HepG2 (cell line): Measurements from ENCODE around the gene HECTD4.

ENCODE experiments used
- ARID4A ChIP-seq: sonication (generic); formaldehyde crosslinking; IDR thresholded peaks from 2 replicates; pipeline ENCODE4 v1.5.0; 2020; ENCODE audit warnings: mild to moderate bottlenecking, missing genetic modification reagents, borderline replicate concordance
- CTCF ChIP-seq: sonication (generic); formaldehyde crosslinking; IDR thresholded peaks from 2 replicates; pipeline ENCODE4 v1.5.0; 2020; ENCODE audit warnings: mild to moderate bottlenecking, missing genetic modification reagents, moderate library complexity
- EED ChIP-seq: sonication (generic); formaldehyde crosslinking; IDR thresholded peaks from 2 replicates; pipeline ENCODE4 v1.5.0; 2020; ENCODE audit warnings: mild to moderate bottlenecking, missing genetic modification reagents
- NFAT5 ChIP-seq: sonication (generic); formaldehyde crosslinking; IDR thresholded peaks from 2 replicates; pipeline ENCODE4 v1.4.0; 2020; ENCODE audit warnings: missing genetic modification reagents
- POLR2A ChIP-seq, 2 experiments: IDR thresholded peaks; 2 replicates each; pipeline ENCODE4 v1.6.1; 2011; ENCODE audit warnings: low read depth in 2 of 2, low read length in 2 of 2, mild to moderate bottlenecking in 1 of 2, moderate library complexity in 1 of 2; ENCODE audit not compliant: insufficient read depth in 1 of 2
- POLR2AphosphoS5 ChIP-seq: IDR thresholded peaks from 2 replicates; pipeline ENCODE4 v1.6.1; 2012; ENCODE audit warnings: low read depth, low read length
- PREB ChIP-seq: sonication (generic); formaldehyde crosslinking; IDR thresholded peaks from 2 replicates; pipeline ENCODE4 v1.4.0; 2020; ENCODE audit warnings: missing genetic modification reagents
- RBM22 ChIP-seq: fragments of 200-400 bp; formaldehyde crosslinking; optimal IDR thresholded peaks from 2 replicates; pipeline ENCODE3; 2017; ENCODE audit warnings: mild to moderate bottlenecking, low read length, moderate library complexity
- U2AF2 ChIP-seq: fragments of 200-400 bp; formaldehyde crosslinking; IDR thresholded peaks from 2 replicates; pipeline ENCODE4 v1.6.1; 2017; ENCODE audit warnings: low read depth, mild to moderate bottlenecking, low read length
- USF2 ChIP-seq, 2 experiments: sonication (generic) in 1 of 2; formaldehyde crosslinking in 1 of 2; IDR thresholded peaks; 2 replicates each; pipeline versions ENCODE4 v1.5.1 to v1.6.1; 2011 to 2020; ENCODE audit warnings: borderline replicate concordance in 1 of 2, low read depth in 1 of 2, low read length in 1 of 2, mild to moderate bottlenecking in 1 of 2, missing genetic modification reagents in 1 of 2, moderate library complexity in 1 of 2
- ZNF274 ChIP-seq: sonication (generic); formaldehyde crosslinking; IDR thresholded peaks from 2 replicates; pipeline ENCODE4 v1.5.1; 2020; ENCODE audit warnings: mild to moderate bottlenecking, missing genetic modification reagents

- TF ChIP-seq POLR2AphosphoS5, result no peak
- TF ChIP-seq POLR2A (IDR thresholded peaks at IDR 0.05; ENCODE audit: insufficient read depth in 1 of 2, low read depth in 2 of 2, low read length in 2 of 2), result no peak
- no peak for TF ChIP-seq U2AF2
- TF ChIP-seq ARID4A (CRISPR knock-in tag), result no peak
- no peak for TF ChIP-seq EED (CRISPR knock-in tag)
- TF ChIP-seq ZNF274 (CRISPR knock-in tag), result no peak
- TF ChIP-seq RBM22, result no peak
- no peak for TF ChIP-seq PREB (CRISPR knock-in tag)
- no peak for TF ChIP-seq USF2 (IDR thresholded peaks at IDR 0.05; ENCODE audit: low read depth, low read length)
- TF ChIP-seq USF2 (CRISPR knock-in tag; IDR thresholded peaks at IDR 0.05; ENCODE audit: borderline replicate concordance), result no peak
- no peak for TF ChIP-seq CTCF (CRISPR knock-in tag)
- no peak for TF ChIP-seq NFAT5 (CRISPR knock-in tag)
These were observed 241.5 kb downstream of the HECTD4 start for GRCh38 chr12:112140728-112141127.
